B cell (primary cell): ENCODE data around the gene SMNDC1. TPM values are rescaled to one million over a fixed set of nuclear protein-coding genes. Genes with fewer than 3 reads are reported as not detected.
"Not testable (repeated sequence)": the region's sequence is repeated elsewhere in the genome, so short reads cannot be mapped to it uniquely, and the experiment has no call there.

Experiments
- ATAC-seq: fragments of 200-7000 bp; cut with Tn5 transposase; one replicate; pipeline ENCODE4 v1.10.0; 2021; ENCODE audit warnings: low read depth, mild to moderate bottlenecking, moderate number of reproducible peaks, moderate library complexity
- CTCF ChIA-PET: fragments of 350-600 bp; sonication (Branson Sonifier 250); formaldehyde crosslinking; loops from one replicate; lab custom pipeline; 2021; ENCODE audit warnings: antibody characterized with exemption, inconsistent platforms; lab: Charles Lee
- POLR2A ChIA-PET: fragments of 350-600 bp; sonication (Branson Sonifier 250); formaldehyde crosslinking; loops from one replicate; lab custom pipeline; 2021; ENCODE audit warnings: antibody characterized with exemption; lab: Charles Lee
- DNase-seq: peaks from one replicate; pipeline ENCODE4 v3.0.0; 2013
- H2AFZ ChIP-seq: 2 replicates; pipeline ENCODE4 v1.6.1; 2012; ENCODE audit warnings: mild to moderate bottlenecking, low read depth, low read length; ENCODE audit not compliant: insufficient read depth, poor library complexity, severe bottlenecking
- H3K27ac ChIP-seq, 2 donors: 1 replicate in 1 of 2; 2 replicates in 1 of 2; pipeline ENCODE4 v1.5.1; 2012 to 2013; ENCODE audit warnings: low read length in 2 of 2, mild to moderate bottlenecking in 2 of 2, moderate library complexity in 1 of 2
- H3K27me3 ChIP-seq, 4 experiments: fragments of 200-600 bp in 1 of 4; sonication (generic) in 1 of 4; replicated peaks in 1 of 4; 1 replicate in 2 of 4; 2 replicates in 2 of 4; pipeline versions ENCODE4 v1.6.1 to v1.7.0; 2013 to 2016; ENCODE audit warnings: low read length in 3 of 4, mild to moderate bottlenecking in 2 of 4, mixed read lengths in 1 of 4, moderate library complexity in 1 of 4; ENCODE audit not compliant: insufficient read depth in 4 of 4, control insufficient read depth in 3 of 4; ENCODE audit errors: control extremely low read depth in 1 of 4
- H3K36me3 ChIP-seq, 2 experiments: replicated peaks in 1 of 2; 1 replicate in 1 of 2; 2 replicates in 1 of 2; pipeline versions ENCODE4 v1.6.1 to v1.7.1; 2013; ENCODE audit warnings: low read length in 1 of 2; ENCODE audit not compliant: insufficient read depth in 2 of 2, control insufficient read depth in 1 of 2; ENCODE audit errors: control extremely low read depth in 1 of 2, extremely low read depth in 1 of 2
- H3K4me1 ChIP-seq, 2 donors: fragments of 200-600 bp in 1 of 2; sonication (generic) in 1 of 2; 1 replicate in 1 of 2; 2 replicates in 1 of 2; pipeline versions ENCODE4 v1.5.1 to v1.6.1; 2013 to 2017; ENCODE audit warnings: low read length in 2 of 2; ENCODE audit not compliant: control insufficient read depth in 2 of 2, insufficient read depth in 2 of 2
- H3K4me2 ChIP-seq: replicated peaks from 2 replicates; pipeline ENCODE3; 2012; ENCODE audit warnings: mild to moderate bottlenecking, low read depth, low read length; ENCODE audit not compliant: poor library complexity, severe bottlenecking
- H3K4me3 ChIP-seq, 5 experiments: fragments of 200-600 bp in 1 of 5; sonication (generic) in 1 of 5; 1 replicate in 3 of 5; 2 replicates in 2 of 5; pipeline versions ENCODE4 v1.5.1 to v1.7.0; 2011 to 2016; ENCODE audit warnings: low read length in 4 of 5, mild to moderate bottlenecking in 4 of 5, low read depth in 2 of 5, control low read depth in 1 of 5, moderate library complexity in 1 of 5; ENCODE audit not compliant: insufficient read depth in 1 of 5; ENCODE audit errors: control extremely low read depth in 1 of 5, extremely low read depth in 1 of 5
- H3K79me2 ChIP-seq: fragments of 200-600 bp; sonication (generic); one replicate; pipeline ENCODE4 v1.6.0; 2016; ENCODE audit warnings: low read length; ENCODE audit not compliant: control insufficient read depth, insufficient read depth
- H3K9ac ChIP-seq: fragments of 200-600 bp; sonication (generic); 2 replicates; pipeline ENCODE4 v1.6.1; 2017; ENCODE audit warnings: mild to moderate bottlenecking, low read length, moderate library complexity
- H3K9me3 ChIP-seq, 3 donors: one replicate each; pipeline versions ENCODE4 v1.6.1 to v1.7.1; 2013; ENCODE audit warnings: low read length in 2 of 3; ENCODE audit not compliant: control insufficient read depth in 2 of 3, insufficient read depth in 1 of 3; ENCODE audit errors: control extremely low read depth in 1 of 3
- H4K20me1 ChIP-seq: 2 replicates; pipeline ENCODE4 v1.6.0; 2012; ENCODE audit warnings: mild to moderate bottlenecking, low read length; ENCODE audit not compliant: insufficient read depth, control insufficient read depth, poor library complexity, severe bottlenecking
- H3K27ac Mint-ChIP-seq: one replicate; pipeline ENCODE4 v1.8.0; 2021; ENCODE audit warnings: mixed read lengths
- H3K27me3 Mint-ChIP-seq: one replicate; pipeline ENCODE4 v1.8.0; 2021; ENCODE audit warnings: mixed read lengths
- H3K4me1 Mint-ChIP-seq: one replicate; pipeline ENCODE4 v1.8.0; 2021; ENCODE audit warnings: mixed read lengths
- H3K4me3 Mint-ChIP-seq: one replicate; pipeline ENCODE4 v1.8.0; 2021; ENCODE audit warnings: mixed read lengths
- H3K9me3 Mint-ChIP-seq: one replicate; pipeline ENCODE4 v1.8.0; 2022; ENCODE audit warnings: mixed read lengths; ENCODE audit not compliant: insufficient read depth
- EZH2 ChIP-seq: IDR thresholded peaks from 2 replicates; pipeline ENCODE4 v1.6.1; 2012; ENCODE audit warnings: borderline replicate concordance, low read depth, mild to moderate bottlenecking, moderate library complexity, low read length; ENCODE audit not compliant: insufficient read depth, poor library complexity, severe bottlenecking
- WGBS: methylation state at CpG from one replicate; pipeline ENCODE4 v1.1.5; 2013; ENCODE audit warnings: missing lambda C conversion rate; ENCODE audit not compliant: insufficient coverage; 5-methylcytosine and 5-hydroxymethylcytosine counted together
- intact Hi-C: fragments of 100-400 bp; cut with micrococcal nuclease; formaldehyde crosslinking; loops from one replicate; pipeline ENCODE4 v1.10.0; 2022
- polyA plus RNA-seq: library from polyadenylated mRNA; depleted of rRNA; stranded (reverse); fragments of >200 nt; gene quantifications from 2 replicates; pipeline ENCODE4 v1.2.3, GENCODE V29; 2012
- total RNA-seq, 2 donors: library from RNA; stranded (reverse); fragments of 120-200 nt in 1 of 2; gene quantifications; 1 replicate in 1 of 2; 2 replicates in 1 of 2; pipeline versions ENCODE4 v1.2.3 to v1.2.4, GENCODE V29; 2013 to 2022
- TF ChIP-seq, protein P1 (sequence below): fragments of 200-600 bp; IDR thresholded peaks from one replicate; pipeline ENCODE4 v1.8.0; 2022; ENCODE audit warnings: antibody characterized with exemption, mild to moderate bottlenecking

SMNDC1 gene
- total and polyA plus RNA-seq, 2 donors (not counting 1 experiment from before 2014, with no cell fraction given): 12.1 to 36.0 TPM

DNA sequence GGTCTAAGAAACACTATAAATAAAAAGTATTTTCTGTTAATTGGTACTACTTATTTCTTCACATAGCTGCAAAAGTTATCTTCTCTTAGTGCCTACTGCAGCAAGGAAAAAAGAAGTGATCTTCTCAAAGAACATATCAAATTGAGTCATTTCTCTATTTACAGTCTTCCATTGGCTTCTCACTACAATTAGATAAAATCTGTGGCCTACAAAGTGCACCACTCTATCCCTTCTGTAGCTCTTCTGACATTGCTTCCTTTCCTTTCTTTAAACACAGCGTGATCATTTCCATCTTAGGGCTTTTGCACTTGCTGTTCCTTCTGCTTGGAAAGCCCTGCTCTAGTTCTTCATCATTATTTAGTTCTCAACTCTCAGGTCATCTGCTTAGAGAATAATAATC lies 52.6 kb downstream of the SMNDC1 start:
- WGBS: 92% methylated on average over 1 of the region's 1 CpG

DNA sequence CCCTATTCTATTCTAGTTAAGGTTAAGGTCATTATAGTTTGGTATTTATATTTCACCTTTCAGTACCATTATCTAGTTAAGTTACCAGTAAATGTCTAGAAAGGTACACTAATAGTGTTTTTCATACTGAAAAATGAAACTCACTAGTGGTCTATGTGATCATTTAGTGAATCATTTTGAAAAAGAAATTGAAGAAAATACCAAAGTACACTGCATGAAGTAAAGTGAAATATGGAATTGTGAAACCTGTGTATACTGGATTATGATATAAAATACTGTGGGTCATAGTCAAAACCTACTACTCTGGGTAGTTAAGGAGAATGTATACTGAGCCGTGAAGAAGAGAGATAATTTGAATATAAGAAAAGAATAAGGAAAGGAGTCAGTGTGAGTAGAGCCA lies 53.3 kb downstream of the SMNDC1 start:
- ATAC-seq, H3K9ac ChIP-seq, H3K36me3 ChIP-seq, H3K4me2 ChIP-seq, intact Hi-C loops, H3K9me3 ChIP-seq, H3K4me3 ChIP-seq, H3K9me3 Mint-ChIP-seq, H3K4me1 Mint-ChIP-seq, CTCF ChIA-PET, H3K27me3 ChIP-seq, H3K27me3 Mint-ChIP-seq, H2AFZ ChIP-seq, DNase-seq, H3K4me3 Mint-ChIP-seq, H3K27ac Mint-ChIP-seq, H3K27ac ChIP-seq, H3K79me2 ChIP-seq, H3K4me1 ChIP-seq, POLR2A ChIA-PET, H4K20me1 ChIP-seq: not testable (repeated sequence)
- WGBS: 67% methylated on average over 1 of the region's 1 CpG

More for the DNA sequence above, 52.6 kb downstream of the SMNDC1 start:
- no peaks in the 10 kb centered on the region for H3K27me3 ChIP-seq
- Mint-ChIP-seq H3K4me3 (no peak overlapping the region), H3K27me3 (no peaks in the 10 kb centered on the region), H3K9me3 (no peaks in the 10 kb centered on the region), H3K4me1 (no peaks in the 10 kb centered on the region), H3K27ac (no peak overlapping the region)
- no peak for DNase-seq
- intact Hi-C loops: no loop called here
- H3K79me2 ChIP-seq: peaks cover 6% of the 10 kb centered on the region
- H3K4me1 ChIP-seq: no peaks in the 10 kb centered on the region
- no peaks in the 10 kb centered on the region for H4K20me1 ChIP-seq
- peaks cover 0 to 3% (median 0%) of the 10 kb centered on the region in 3 donors for H3K9me3 ChIP-seq
- H3K4me2 ChIP-seq: no peak overlapping the region
- no peak overlapping the region for H3K9ac ChIP-seq
- ChIA-PET POLR2A (no interaction called here), CTCF (no interaction called here)
- H2AFZ ChIP-seq: no peak overlapping the region
- ATAC-seq: no peak
- H3K27ac ChIP-seq: no peak overlapping the region
- H3K4me3 ChIP-seq: no peak overlapping the region
- TF ChIP-seq, protein P1, sequence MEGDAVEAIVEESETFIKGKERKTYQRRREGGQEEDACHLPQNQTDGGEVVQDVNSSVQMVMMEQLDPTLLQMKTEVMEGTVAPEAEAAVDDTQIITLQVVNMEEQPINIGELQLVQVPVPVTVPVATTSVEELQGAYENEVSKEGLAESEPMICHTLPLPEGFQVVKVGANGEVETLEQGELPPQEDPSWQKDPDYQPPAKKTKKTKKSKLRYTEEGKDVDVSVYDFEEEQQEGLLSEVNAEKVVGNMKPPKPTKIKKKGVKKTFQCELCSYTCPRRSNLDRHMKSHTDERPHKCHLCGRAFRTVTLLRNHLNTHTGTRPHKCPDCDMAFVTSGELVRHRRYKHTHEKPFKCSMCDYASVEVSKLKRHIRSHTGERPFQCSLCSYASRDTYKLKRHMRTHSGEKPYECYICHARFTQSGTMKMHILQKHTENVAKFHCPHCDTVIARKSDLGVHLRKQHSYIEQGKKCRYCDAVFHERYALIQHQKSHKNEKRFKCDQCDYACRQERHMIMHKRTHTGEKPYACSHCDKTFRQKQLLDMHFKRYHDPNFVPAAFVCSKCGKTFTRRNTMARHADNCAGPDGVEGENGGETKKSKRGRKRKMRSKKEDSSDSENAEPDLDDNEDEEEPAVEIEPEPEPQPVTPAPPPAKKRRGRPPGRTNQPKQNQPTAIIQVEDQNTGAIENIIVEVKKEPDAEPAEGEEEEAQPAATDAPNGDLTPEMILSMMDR: no peak
- no peak for TF ChIP-seq EZH2
- H3K36me3 ChIP-seq: no peaks in the 10 kb centered on the region

DNA sequence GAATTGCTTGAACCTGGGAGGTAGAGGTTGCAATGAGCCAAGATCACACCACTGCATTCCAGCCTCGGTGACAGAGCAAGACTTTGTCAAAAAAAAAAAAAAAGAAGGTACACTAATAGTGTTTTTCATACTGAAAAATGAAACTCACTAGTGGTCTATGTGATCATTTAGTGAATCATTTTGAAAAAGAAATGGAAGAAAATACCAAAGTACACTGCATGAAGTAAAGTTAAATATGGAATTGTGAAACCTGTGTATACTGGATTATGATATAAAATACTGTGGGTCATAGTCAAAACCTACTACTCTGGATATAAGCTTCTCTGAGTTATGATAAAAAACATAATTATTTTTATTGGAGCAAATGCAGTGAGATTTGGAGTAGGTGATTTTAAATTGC lies 55.2 kb downstream of the SMNDC1 start:
- intact Hi-C loops, H3K4me2 ChIP-seq, H3K27me3 Mint-ChIP-seq, H3K4me1 Mint-ChIP-seq, H3K4me3 Mint-ChIP-seq, CTCF ChIA-PET, H4K20me1 ChIP-seq, H3K9me3 Mint-ChIP-seq, H3K27ac Mint-ChIP-seq, H3K4me1 ChIP-seq, H3K79me2 ChIP-seq, H3K9me3 ChIP-seq, H3K27me3 ChIP-seq, H2AFZ ChIP-seq, H3K9ac ChIP-seq, POLR2A ChIA-PET, H3K4me3 ChIP-seq, H3K27ac ChIP-seq, DNase-seq, ATAC-seq, H3K36me3 ChIP-seq: not testable (repeated sequence)
- WGBS: no CpG with 5 or more reads among the region's 1 CpG
